Psoas muscle (tissue), 8 donors: Measurements from ENCODE around the gene VWF. TPM values are rescaled to one million over a fixed set of nuclear protein-coding genes. Genes with fewer than 3 reads are reported as not detected.
"Not testable (repeated sequence)": the region's sequence is repeated elsewhere in the genome, so short reads cannot be mapped to it uniquely, and the experiment has no call there.

Source experiments
- ATAC-seq, 4 donors: fragments of 200-7000 bp; cut with Tn5 transposase; one replicate each; pipeline ENCODE4 v1.9.1; 2020; ENCODE audit warnings: moderate library complexity in 3 of 4, mild to moderate bottlenecking in 2 of 4
- DNase-seq, 2 donors: peaks; one replicate each; pipeline ENCODE4 v3.0.0-alpha.2; 2020
- H3K27ac ChIP-seq: fragments of 200-600 bp; one replicate; pipeline ENCODE4 v1.8.0; 2022
- H3K27me3 ChIP-seq, 3 donors: fragments of 200-600 bp in 1 of 3; one replicate each; pipeline versions ENCODE4 v1.6.1 to v1.8.0; 2013 to 2022; ENCODE audit warnings: low read length in 2 of 3, mild to moderate bottlenecking in 2 of 3, moderate library complexity in 1 of 3; ENCODE audit not compliant: insufficient read depth in 3 of 3
- H3K36me3 ChIP-seq, 2 donors: fragments of 200-600 bp in 1 of 2; one replicate each; pipeline versions ENCODE4 v1.6.1 to v1.8.0; 2013 to 2022; ENCODE audit warnings: low read depth in 1 of 2, mild to moderate bottlenecking in 1 of 2, moderate library complexity in 1 of 2; ENCODE audit not compliant: insufficient read depth in 1 of 2
- H3K4me1 ChIP-seq: fragments of 200-600 bp; one replicate; pipeline ENCODE4 v1.8.0; 2022
- H3K4me3 ChIP-seq: fragments of 200-600 bp; one replicate; pipeline ENCODE4 v1.8.0; 2022; ENCODE audit warnings: mild to moderate bottlenecking
- H3K9me3 ChIP-seq: fragments of 200-600 bp; one replicate; pipeline ENCODE4 v1.8.0; 2022
- CTCF ChIP-seq: fragments of 200-600 bp; IDR thresholded peaks from one replicate; pipeline ENCODE4 v1.8.0; 2022; ENCODE audit warnings: antibody characterized with exemption
- WGBS, 3 donors: extraction: QIAGEN DNeasy Blood & Tissue Kit; methylation state at CpG; one replicate each; pipeline versions ENCODE4 v1.1.6 to v1.1.7; 2013; 5-methylcytosine and 5-hydroxymethylcytosine counted together
- intact Hi-C, 2 donors: fragments of 100-400 bp; cut with DNase I; formaldehyde crosslinking; loops; one replicate each; pipeline versions ENCODE4 v1.11.0 to v1.14.2; 2022
- polyA plus RNA-seq, 3 donors: library from polyadenylated mRNA; stranded (reverse); fragments of 200-250 nt; gene quantifications; one replicate each; pipeline ENCODE4 v1.2.3, GENCODE V29; 2013
- total RNA-seq, 4 donors: library from RNA; stranded (reverse); fragmentation: NEBNext Ultra II Directional in 2 of 4; extraction: Animal tissue kit (Norgen Biotek cat#: 25700) in 2 of 4; gene quantifications; one replicate each; pipeline versions ENCODE4 v1.2.1 to v1.2.4, GENCODE V29; 2021 to 2023
- donor health status: healthy with polysubstance abuse.
- donor health status: DM: no; HTN: no; CAD: no; lungs with moderate emphysema.
- donor health status: Bipolar disorder and iron deficiency.
- donor health status: healthy.
- donor health status: DM: yes; HTN: yes; CAD: no.
- donor health status: DM: no; HTN: no; CAD: no.
- donor health status: DM: no; HTN: no; CAD: no.
- donor health status: DM: yes; HTN: yes; CAD: no.

The VWF gene
- total and polyA plus RNA-seq, 7 donors: 49.6 to 206 (median 122) TPM

DNA sequence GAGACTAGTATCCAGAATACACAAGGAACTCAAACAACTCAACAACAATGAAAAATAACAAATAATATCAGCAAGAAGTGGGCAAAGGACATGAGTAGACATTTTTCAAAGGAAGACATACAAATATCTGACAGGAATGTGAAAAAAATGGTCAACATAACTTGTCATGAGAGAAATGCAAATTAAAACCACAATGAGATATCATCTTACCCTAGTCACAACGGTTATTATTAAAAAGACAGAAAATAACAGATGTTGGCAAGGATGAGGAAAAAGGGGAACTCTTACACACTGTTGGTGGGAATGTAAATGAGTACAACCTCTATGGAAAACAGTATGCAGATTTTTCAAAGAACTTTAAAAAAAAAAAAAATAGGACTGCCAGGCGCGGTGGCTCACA lies 20.4 kb downstream of the VWF start:
- no peak for TF ChIP-seq CTCF
- Histone ChIP-seq H3K9me3 (no peaks in the 10 kb centered on the region), H3K27me3 (no peaks in the 10 kb centered on the region), H3K4me3 (no peak overlapping the region), H3K36me3 (no peaks in the 10 kb centered on the region), H3K27ac (no peak overlapping the region), H3K4me1 (no peaks in the 10 kb centered on the region)
- no peak for DNase-seq
- WGBS, 3 donors: 60 to 64% (median 61%) methylated on average over 3 of the region's 3 CpGs
- intact Hi-C loops: no loop called here
- no peak for ATAC-seq

GRCh38 chr12:6102021-6102420 lies 22.4 kb downstream of the VWF start:
- WGBS, 3 donors: 87 to 90% (median 88%) methylated on average over 5 of the region's 5 CpGs
- DNase-seq, H3K4me1 ChIP-seq, ATAC-seq, H3K4me3 ChIP-seq, H3K27ac ChIP-seq, intact Hi-C loops, H3K27me3 ChIP-seq, H3K36me3 ChIP-seq, H3K9me3 ChIP-seq: not testable (repeated sequence)

DNA sequence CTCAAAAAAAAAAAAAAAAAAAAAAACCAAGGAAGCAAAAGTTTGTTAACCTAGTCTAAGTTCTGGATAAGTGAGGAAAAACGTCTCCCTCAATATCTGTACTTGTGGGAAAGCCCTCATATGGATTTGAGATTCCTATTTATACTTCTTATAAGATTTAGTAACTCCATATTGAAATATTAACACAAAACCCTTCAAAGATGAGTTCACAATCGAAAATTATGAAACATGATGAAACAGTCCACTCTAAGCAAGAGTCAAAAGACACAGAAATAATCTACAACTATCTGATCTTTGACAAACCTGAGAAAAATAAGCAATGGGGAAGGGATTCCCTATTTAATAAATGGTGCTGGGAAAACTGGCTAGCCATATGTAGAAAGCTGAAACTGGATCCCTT lies 25.2 kb downstream of the VWF start:
- ATAC-seq (no peak), DNase-seq (no peak)
- Histone ChIP-seq H3K4me3 (no peak overlapping the region), H3K36me3 (peaks cover 0 to 4% of the 10 kb centered on the region in 2 donors), H3K27ac (no peak overlapping the region), H3K27me3 (no peaks in the 10 kb centered on the region), H3K4me1 (no peaks in the 10 kb centered on the region), H3K9me3 (no peaks in the 10 kb centered on the region)
- no peak for TF ChIP-seq CTCF
- intact Hi-C loops: no loop called here
- 53 to 72% (median 62%) methylated on average over 2 of the region's 2 CpGs for WGBS, 3 donors

DNA sequence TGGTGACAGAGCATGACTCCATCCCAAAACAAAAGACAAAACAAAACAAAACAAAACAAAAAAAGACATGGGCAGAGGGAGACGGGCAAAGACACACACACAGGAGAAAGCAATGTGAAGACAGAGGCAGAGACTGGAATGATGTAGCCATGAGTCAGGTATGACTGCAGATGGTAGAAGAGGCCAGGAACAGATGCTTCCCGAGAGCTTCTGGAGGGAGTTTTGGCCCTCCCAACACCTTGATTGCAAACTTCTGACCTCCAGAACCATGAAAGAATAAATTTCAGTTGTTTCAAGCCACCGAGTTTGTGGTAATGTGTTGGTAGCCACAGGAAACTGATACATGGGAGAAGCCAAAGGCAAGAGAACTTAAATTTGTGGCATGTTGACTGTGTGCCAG lies 27.1 kb downstream of the VWF start:
- H3K27me3 ChIP-seq: no peaks in the 10 kb centered on the region
- no peak overlapping the region for H3K4me3 ChIP-seq
- H3K27ac ChIP-seq: no peak overlapping the region
- intact Hi-C loops: no loop called here
- ATAC-seq (no peak), DNase-seq (no peak)
- H3K9me3 ChIP-seq: no peaks in the 10 kb centered on the region
- peaks cover 4% of the 10 kb centered on the region for H3K4me1 ChIP-seq
- peaks cover 0 to 4% of the 10 kb centered on the region in 2 donors for H3K36me3 ChIP-seq
- WGBS, 3 donors: 50 to 57% (median 57%) methylated on average over 3 of the region's 3 CpGs
- TF ChIP-seq CTCF: no peak

- intact Hi-C loops: no loop called here
- no peak for DNase-seq
- H3K36me3 ChIP-seq: peaks cover 0 to 4% of the 10 kb centered on the region in 2 donors
- peaks cover 6% of the 10 kb centered on the region for H3K4me1 ChIP-seq
- no peaks in the 10 kb centered on the region for H3K9me3 ChIP-seq
- 80 to 87% (median 82%) methylated on average over 3 of the region's 3 CpGs for WGBS, 3 donors
- H3K4me3 ChIP-seq: no peak overlapping the region
- ATAC-seq: no peak
- peaks cover 0 to 5% (median 0%) of the 10 kb centered on the region in 3 donors for H3K27me3 ChIP-seq
- no peak for TF ChIP-seq CTCF
- H3K27ac ChIP-seq: no peak overlapping the region
These were observed 27.9 kb downstream of the VWF start for GRCh38 chr12:6096527-6096926.
